ENCODE results near the gene GOLGA2. TPM values are rescaled to one million over a fixed set of nuclear protein-coding genes. Genes with fewer than 3 reads are reported as not detected.
A peak's percentile ranks its signal among the peaks of the same experiment; 100 is the strongest.

The GOLGA2 gene
- total and polyA plus RNA-seq, 5 donors from 2014 or later: 3.7 to 55.8 (median 4.1) TPM

- Mint-ChIP-seq H3K36me3 (no peaks in the 10 kb centered on the region), H3K4me1 (no peaks in the 10 kb centered on the region), H3K27me3 (peaks cover 36% of the 10 kb centered on the region), H3K4me3 (no peak overlapping the region), H3K9me3 (peaks cover 0 to 1% (median 0%) of the 10 kb centered on the region in 7 donors), H3K27ac (no peak overlapping the region)
- Histone ChIP-seq H3K27me3 (ENCODE audit: control insufficient read depth, insufficient read depth, low read length) (no peaks in the 10 kb centered on the region), H3K4me1 (ENCODE audit: control insufficient read depth, insufficient read depth, low read length, poor library complexity, severe bottlenecking) (no peaks in the 10 kb centered on the region), H3K27ac (ENCODE audit: insufficient read depth, low read length, poor library complexity, severe bottlenecking) (no peak overlapping the region), H3K9me3 (ENCODE audit: control insufficient read depth in 2 of 2, low read length in 2 of 2) (no peaks in the 10 kb centered on the region), H3K4me3 (ENCODE audit: low read depth, low read length) (no peak overlapping the region), H3K36me3 (ENCODE audit: control insufficient read depth, insufficient read depth, low read length) (no peaks in the 10 kb centered on the region)
- ATAC-seq (ENCODE audit: low read depth in 2 of 2) (no peak), DNase-seq (no peak)
Observed at GRCh38 chr9:128211186-128211980, 64.4 kb downstream of the GOLGA2 start.

- Histone ChIP-seq H3K27ac (ENCODE audit: insufficient read depth, low read length, poor library complexity, severe bottlenecking) (no peak overlapping the region), H3K4me3 (ENCODE audit: low read depth, low read length) (no peak overlapping the region), H3K36me3 (ENCODE audit: control insufficient read depth, insufficient read depth, low read length) (no peaks in the 10 kb centered on the region), H3K9me3 (ENCODE audit: control insufficient read depth in 2 of 2, low read length in 2 of 2) (no peaks in the 10 kb centered on the region), H3K4me1 (ENCODE audit: control insufficient read depth, insufficient read depth, low read length, poor library complexity, severe bottlenecking) (peaks cover 3% of the 10 kb centered on the region), H3K27me3 (ENCODE audit: control insufficient read depth, insufficient read depth, low read length) (peaks cover 2% of the 10 kb centered on the region)
- no peak for ATAC-seq (ENCODE audit: low read depth in 2 of 2)
- no peak for DNase-seq
- Mint-ChIP-seq H3K4me3 (no peak overlapping the region), H3K4me1 (peaks cover 0 to 8% (median 0%) of the 10 kb centered on the region in 4 donors), H3K9me3 (no peaks in the 10 kb centered on the region), H3K27ac (no peak overlapping the region), H3K27me3 (peaks cover 56% of the 10 kb centered on the region), H3K36me3 (no peaks in the 10 kb centered on the region)
Observed at GRCh38 chr9:128208946-128209669, 66.7 kb downstream of the GOLGA2 start.

GRCh38 chr9:128208386-128208785, 67.4 kb downstream of the GOLGA2 start:
- Histone ChIP-seq H3K27me3 (ENCODE audit: control insufficient read depth, insufficient read depth, low read length) (peaks cover 2% of the 10 kb centered on the region), H3K4me3 (ENCODE audit: low read depth, low read length) (no peak overlapping the region), H3K36me3 (ENCODE audit: control insufficient read depth, insufficient read depth, low read length) (no peaks in the 10 kb centered on the region), H3K27ac (ENCODE audit: insufficient read depth, low read length, poor library complexity, severe bottlenecking) (no peak overlapping the region), H3K4me1 (ENCODE audit: control insufficient read depth, insufficient read depth, low read length, poor library complexity, severe bottlenecking) (peaks cover 11% of the 10 kb centered on the region), H3K9me3 (ENCODE audit: control insufficient read depth in 2 of 2, low read length in 2 of 2) (no peaks in the 10 kb centered on the region)
- Mint-ChIP-seq H3K4me3 (no peak overlapping the region), H3K27ac (no peak overlapping the region), H3K9me3 (no peaks in the 10 kb centered on the region), H3K27me3 (peaks cover 58% of the 10 kb centered on the region), H3K4me1 (peaks cover 0 to 12% (median 0%) of the 10 kb centered on the region in 4 donors), H3K36me3 (no peaks in the 10 kb centered on the region)
- no peak for DNase-seq
- no peak for ATAC-seq (ENCODE audit: low read depth in 2 of 2)

GRCh38 chr9:128206916-128207910, 68.6 kb downstream of the GOLGA2 start:
- ATAC-seq (ENCODE audit: low read depth in 2 of 2) (no peak), DNase-seq (no peak)
- Mint-ChIP-seq H3K27ac (no peak overlapping the region), H3K36me3 (no peaks in the 10 kb centered on the region), H3K27me3 (peaks cover 60% of the 10 kb centered on the region), H3K4me1 (peaks cover 2 to 17% (median 6%) of the 10 kb centered on the region in 4 donors), H3K9me3 (no peaks in the 10 kb centered on the region), H3K4me3 (peak overlapping the region in 1 of 4 donors; percentile 30)
- H3K27me3 ChIP-seq (ENCODE audit: control insufficient read depth, insufficient read depth, low read length): peaks cover 2% of the 10 kb centered on the region
- no peaks in the 10 kb centered on the region for H3K36me3 ChIP-seq (ENCODE audit: control insufficient read depth, insufficient read depth, low read length)
- H3K9me3 ChIP-seq (ENCODE audit: control insufficient read depth in 2 of 2, low read length in 2 of 2): no peaks in the 10 kb centered on the region
- no peak overlapping the region for H3K27ac ChIP-seq (ENCODE audit: insufficient read depth, low read length, poor library complexity, severe bottlenecking)
- no peak overlapping the region for H3K4me3 ChIP-seq (ENCODE audit: low read depth, low read length)
- H3K4me1 ChIP-seq (ENCODE audit: control insufficient read depth, insufficient read depth, low read length, poor library complexity, severe bottlenecking): peaks cover 16% of the 10 kb centered on the region

- no peaks in the 10 kb centered on the region for H3K36me3 Mint-ChIP-seq
- DNase-seq (no peak), ATAC-seq (ENCODE audit: low read depth in 2 of 2) (no peak)
- H3K27me3 Mint-ChIP-seq: peaks cover 52% of the 10 kb centered on the region
- no peaks in the 10 kb centered on the region for H3K36me3 ChIP-seq (ENCODE audit: control insufficient read depth, insufficient read depth, low read length)
- peaks cover 2% of the 10 kb centered on the region for H3K27me3 ChIP-seq (ENCODE audit: control insufficient read depth, insufficient read depth, low read length)
- H3K4me3 ChIP-seq (ENCODE audit: low read depth, low read length): no peak overlapping the region
- no peaks in the 10 kb centered on the region for H3K9me3 ChIP-seq (ENCODE audit: control insufficient read depth in 2 of 2, low read length in 2 of 2)
- no peak overlapping the region for H3K27ac ChIP-seq (ENCODE audit: insufficient read depth, low read length, poor library complexity, severe bottlenecking)
- peak overlapping the region in 1 of 4 donors; percentile 30 for H3K4me3 Mint-ChIP-seq
- no peak overlapping the region for H3K27ac Mint-ChIP-seq
- peaks cover 16% of the 10 kb centered on the region for H3K4me1 ChIP-seq (ENCODE audit: control insufficient read depth, insufficient read depth, low read length, poor library complexity, severe bottlenecking)
- H3K4me1 Mint-ChIP-seq: peaks cover 2 to 17% (median 6%) of the 10 kb centered on the region in 4 donors
- no peaks in the 10 kb centered on the region for H3K9me3 Mint-ChIP-seq
Observed at GRCh38 chr9:128206484-128206883, 69.3 kb downstream of the GOLGA2 start.

Other genes starting within 250 kb of the GOLGA2 start
- 16.8 TPM for gene NAIF1, start 208.7 kb downstream of the GOLGA2 start, total RNA-seq
- 10 to 100 TPM in 3 of 4 donors, 1 to 10 TPM in 1; 7.8 to 14.7 (median 12.3) TPM for gene NAIF1, start 208.7 kb downstream of the GOLGA2 start, polyA plus RNA-seq
- gene SLC25A25, start 207.8 kb downstream of the GOLGA2 start, total RNA-seq: 13.8 TPM
- gene SLC25A25, start 207.8 kb downstream of the GOLGA2 start, polyA plus RNA-seq: 10 to 100 TPM; 11.3 to 12.0 (median 11.7) TPM
- gene PTGES2, start 148.3 kb downstream of the GOLGA2 start, total RNA-seq: 48.6 TPM
- 10 to 100 TPM; 33.8 to 39.1 (median 37.6) TPM for gene PTGES2, start 148.3 kb downstream of the GOLGA2 start, polyA plus RNA-seq
- gene LCN2, start 126.6 kb downstream of the GOLGA2 start, total RNA-seq: 0.94 TPM
- gene LCN2, start 126.6 kb downstream of the GOLGA2 start, polyA plus RNA-seq: not detected
- gene BBLN, start 115.7 kb downstream of the GOLGA2 start, total RNA-seq: 70.9 TPM
- gene BBLN, start 115.7 kb downstream of the GOLGA2 start, polyA plus RNA-seq: 100 to 1,000 TPM; 111 to 176 (median 128) TPM
- gene CIZ1, start 84.4 kb downstream of the GOLGA2 start, total RNA-seq: 128 TPM
- 1 to 10 TPM; 7.2 to 9.3 (median 8.0) TPM for gene CIZ1, start 84.4 kb downstream of the GOLGA2 start, polyA plus RNA-seq
- gene DNM1, start 72.6 kb downstream of the GOLGA2 start, total RNA-seq: 1.5 TPM
- not detected for gene DNM1, start 72.6 kb downstream of the GOLGA2 start, polyA plus RNA-seq
- 10.6 TPM for gene SWI5, start 269 bp upstream of the GOLGA2 start, total RNA-seq
- 10 to 100 TPM; 19.8 to 27.1 (median 22.5) TPM for gene SWI5, start 269 bp upstream of the GOLGA2 start, polyA plus RNA-seq
- 8.2 TPM for gene TRUB2, start 46.4 kb upstream of the GOLGA2 start, total RNA-seq
- 10 to 100 TPM; 21.7 to 26.8 (median 24.3) TPM for gene TRUB2, start 46.4 kb upstream of the GOLGA2 start, polyA plus RNA-seq
- 30.4 TPM for gene COQ4, start 46.8 kb upstream of the GOLGA2 start, total RNA-seq
- gene COQ4, start 46.8 kb upstream of the GOLGA2 start, polyA plus RNA-seq: 10 to 100 TPM; 30.4 to 41.3 (median 33.8) TPM
- gene SLC27A4, start 64.5 kb upstream of the GOLGA2 start, total RNA-seq: 8.6 TPM
- 1 to 10 TPM; 5.5 to 8.7 (median 6.4) TPM for gene SLC27A4, start 64.5 kb upstream of the GOLGA2 start, polyA plus RNA-seq
- gene URM1, start 95.4 kb upstream of the GOLGA2 start, total RNA-seq: 46.2 TPM
- gene URM1, start 95.4 kb upstream of the GOLGA2 start, polyA plus RNA-seq: 10 to 100 TPM; 47.4 to 60.7 (median 53.2) TPM
- gene CERCAM, start 144.8 kb upstream of the GOLGA2 start, total RNA-seq: 0.12 TPM
- not detected for gene CERCAM, start 144.8 kb upstream of the GOLGA2 start, polyA plus RNA-seq
- 31.9 TPM for gene ODF2, start 180.0 kb upstream of the GOLGA2 start, total RNA-seq
- gene ODF2, start 180.0 kb upstream of the GOLGA2 start, polyA plus RNA-seq: 10 to 100 TPM; 12.9 to 19.8 (median 13.8) TPM
- gene GLE1, start 228.7 kb upstream of the GOLGA2 start, total RNA-seq: 16.7 TPM
- gene GLE1, start 228.7 kb upstream of the GOLGA2 start, polyA plus RNA-seq: 10 to 100 TPM; 24.9 to 34.1 (median 31.5) TPM